SK-N-SH treated with all-trans-retinoic acid at 6 μM for 48 hours (cell line): ENCODE data around the gene GRIA3.
"Not testable (repeated sequence)": the region's sequence is repeated elsewhere in the genome, so short reads cannot be mapped to it uniquely, and the experiment has no call there.

ENCODE experiments used
- ARNTL ChIP-seq: fragments of 450-650 bp; formaldehyde crosslinking; IDR thresholded peaks from 2 replicates; pipeline ENCODE4 v1.5.0; 2020; ENCODE audit warnings: low read depth, mild to moderate bottlenecking, moderate library complexity, borderline replicate concordance
- BACH2 ChIP-seq: fragments of 250-450 bp; sonication (Bioruptor Pico); IDR thresholded peaks from 2 replicates; pipeline ENCODE4 v1.9.0; 2021; ENCODE audit warnings: mild to moderate bottlenecking, borderline replicate concordance
- GLIS3 ChIP-seq: fragments of 250-450 bp; sonication (Bioruptor Pico); IDR thresholded peaks from 2 replicates; pipeline ENCODE4 v1.5.0; 2020; ENCODE audit warnings: mild to moderate bottlenecking, moderate library complexity
- RARB ChIP-seq: fragments of 250-450 bp; sonication (Bioruptor Pico); IDR thresholded peaks from 2 replicates; pipeline ENCODE4 v1.8.0; 2021; ENCODE audit warnings: mild to moderate bottlenecking, moderate library complexity
- ZNF565 ChIP-seq: fragments of 450-650 bp; formaldehyde crosslinking; conservative IDR thresholded peaks from 2 replicates; pipeline ENCODE4 v1.5.0; 2020; ENCODE audit warnings: low read depth, mild to moderate bottlenecking, moderate library complexity
- ZNF8 ChIP-seq: fragments of 450-650 bp; formaldehyde crosslinking; IDR thresholded peaks from 2 replicates; pipeline ENCODE4 v1.5.0; 2020; ENCODE audit warnings: mild to moderate bottlenecking, moderate library complexity
- TF ChIP-seq, protein P1 (sequence below): fragments of 250-450 bp; sonication (Bioruptor Pico); IDR thresholded peaks from 2 replicates; pipeline ENCODE4 v1.8.0; 2020; ENCODE audit warnings: mild to moderate bottlenecking, moderate library complexity, borderline replicate concordance
- TF ChIP-seq, protein P2 (sequence below): fragments of 250-450 bp; sonication (Bioruptor Pico); IDR thresholded peaks from 2 replicates; pipeline ENCODE4 v1.8.0; 2021; ENCODE audit warnings: low read depth, mild to moderate bottlenecking, moderate library complexity, borderline replicate concordance
- TF ChIP-seq, protein P3 (sequence below): fragments of 250-450 bp; sonication (Bioruptor Pico); IDR thresholded peaks from 2 replicates; pipeline ENCODE4 v1.5.0; 2020; ENCODE audit warnings: mild to moderate bottlenecking, moderate library complexity

DNA sequence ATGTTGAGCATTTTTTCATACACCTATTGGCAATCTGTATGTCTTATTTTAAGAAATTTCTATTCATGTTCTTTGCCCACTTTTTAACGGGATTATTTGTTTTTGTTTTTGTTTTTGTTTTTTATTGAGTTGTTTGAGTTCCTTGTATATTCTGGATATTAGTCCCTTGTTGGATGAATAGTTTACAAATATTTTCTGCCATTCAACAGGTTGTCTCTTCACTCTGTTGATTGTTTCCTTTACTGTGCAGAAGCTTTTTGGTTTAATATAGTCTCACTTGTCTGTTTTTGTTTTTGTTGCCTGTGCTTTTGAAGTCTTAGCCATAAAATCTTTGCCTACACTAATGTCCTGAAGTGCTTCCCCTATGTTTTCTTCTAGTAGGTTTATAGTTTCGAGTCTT is 202.1 kb downstream of the GRIA3 start:
- TF ChIP-seq, protein P1, sequence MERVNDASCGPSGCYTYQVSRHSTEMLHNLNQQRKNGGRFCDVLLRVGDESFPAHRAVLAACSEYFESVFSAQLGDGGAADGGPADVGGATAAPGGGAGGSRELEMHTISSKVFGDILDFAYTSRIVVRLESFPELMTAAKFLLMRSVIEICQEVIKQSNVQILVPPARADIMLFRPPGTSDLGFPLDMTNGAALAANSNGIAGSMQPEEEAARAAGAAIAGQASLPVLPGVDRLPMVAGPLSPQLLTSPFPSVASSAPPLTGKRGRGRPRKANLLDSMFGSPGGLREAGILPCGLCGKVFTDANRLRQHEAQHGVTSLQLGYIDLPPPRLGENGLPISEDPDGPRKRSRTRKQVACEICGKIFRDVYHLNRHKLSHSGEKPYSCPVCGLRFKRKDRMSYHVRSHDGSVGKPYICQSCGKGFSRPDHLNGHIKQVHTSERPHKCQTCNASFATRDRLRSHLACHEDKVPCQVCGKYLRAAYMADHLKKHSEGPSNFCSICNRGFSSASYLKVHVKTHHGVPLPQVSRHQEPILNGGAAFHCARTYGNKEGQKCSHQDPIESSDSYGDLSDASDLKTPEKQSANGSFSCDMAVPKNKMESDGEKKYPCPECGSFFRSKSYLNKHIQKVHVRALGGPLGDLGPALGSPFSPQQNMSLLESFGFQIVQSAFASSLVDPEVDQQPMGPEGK (CRISPR knock-in tag), result not testable (repeated sequence)
- not testable (repeated sequence) for TF ChIP-seq ZNF8; ARNTL (CRISPR knock-in tag); ZNF565 (CRISPR knock-in tag); RARB (CRISPR knock-in tag); GLIS3 (CRISPR knock-in tag); BACH2
- TF ChIP-seq, protein P2, sequence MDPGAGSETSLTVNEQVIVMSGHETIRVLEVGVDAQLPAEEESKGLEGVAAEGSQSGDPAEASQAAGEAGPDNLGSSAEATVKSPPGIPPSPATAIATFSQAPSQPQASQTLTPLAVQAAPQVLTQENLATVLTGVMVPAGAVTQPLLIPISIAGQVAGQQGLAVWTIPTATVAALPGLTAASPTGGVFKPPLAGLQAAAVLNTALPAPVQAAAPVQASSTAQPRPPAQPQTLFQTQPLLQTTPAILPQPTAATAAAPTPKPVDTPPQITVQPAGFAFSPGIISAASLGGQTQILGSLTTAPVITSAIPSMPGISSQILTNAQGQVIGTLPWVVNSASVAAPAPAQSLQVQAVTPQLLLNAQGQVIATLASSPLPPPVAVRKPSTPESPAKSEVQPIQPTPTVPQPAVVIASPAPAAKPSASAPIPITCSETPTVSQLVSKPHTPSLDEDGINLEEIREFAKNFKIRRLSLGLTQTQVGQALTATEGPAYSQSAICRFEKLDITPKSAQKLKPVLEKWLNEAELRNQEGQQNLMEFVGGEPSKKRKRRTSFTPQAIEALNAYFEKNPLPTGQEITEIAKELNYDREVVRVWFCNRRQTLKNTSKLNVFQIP (CRISPR knock-in tag), result not testable (repeated sequence)
- TF ChIP-seq, protein P3, sequence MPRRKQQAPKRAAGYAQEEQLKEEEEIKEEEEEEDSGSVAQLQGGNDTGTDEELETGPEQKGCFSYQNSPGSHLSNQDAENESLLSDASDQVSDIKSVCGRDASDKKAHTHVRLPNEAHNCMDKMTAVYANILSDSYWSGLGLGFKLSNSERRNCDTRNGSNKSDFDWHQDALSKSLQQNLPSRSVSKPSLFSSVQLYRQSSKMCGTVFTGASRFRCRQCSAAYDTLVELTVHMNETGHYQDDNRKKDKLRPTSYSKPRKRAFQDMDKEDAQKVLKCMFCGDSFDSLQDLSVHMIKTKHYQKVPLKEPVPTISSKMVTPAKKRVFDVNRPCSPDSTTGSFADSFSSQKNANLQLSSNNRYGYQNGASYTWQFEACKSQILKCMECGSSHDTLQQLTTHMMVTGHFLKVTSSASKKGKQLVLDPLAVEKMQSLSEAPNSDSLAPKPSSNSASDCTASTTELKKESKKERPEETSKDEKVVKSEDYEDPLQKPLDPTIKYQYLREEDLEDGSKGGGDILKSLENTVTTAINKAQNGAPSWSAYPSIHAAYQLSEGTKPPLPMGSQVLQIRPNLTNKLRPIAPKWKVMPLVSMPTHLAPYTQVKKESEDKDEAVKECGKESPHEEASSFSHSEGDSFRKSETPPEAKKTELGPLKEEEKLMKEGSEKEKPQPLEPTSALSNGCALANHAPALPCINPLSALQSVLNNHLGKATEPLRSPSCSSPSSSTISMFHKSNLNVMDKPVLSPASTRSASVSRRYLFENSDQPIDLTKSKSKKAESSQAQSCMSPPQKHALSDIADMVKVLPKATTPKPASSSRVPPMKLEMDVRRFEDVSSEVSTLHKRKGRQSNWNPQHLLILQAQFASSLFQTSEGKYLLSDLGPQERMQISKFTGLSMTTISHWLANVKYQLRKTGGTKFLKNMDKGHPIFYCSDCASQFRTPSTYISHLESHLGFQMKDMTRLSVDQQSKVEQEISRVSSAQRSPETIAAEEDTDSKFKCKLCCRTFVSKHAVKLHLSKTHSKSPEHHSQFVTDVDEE, result not testable (repeated sequence)
